Measurements from ENCODE around the gene C19orf85.

- TF ChIP-seq CTCF (IDR thresholded peaks at IDR 0.05): no peak
- no peak for TF ChIP-seq ZFX (IDR thresholded peaks at IDR 0.05; ENCODE audit: borderline replicate concordance)
These were observed 10.0 kb upstream of the C19orf85 start for GRCh38 chr19:55474269-55475265.
